HCT116 (cell line): ENCODE data around the gene FCER1G. TPM values are rescaled to one million over a fixed set of nuclear protein-coding genes. Genes with fewer than 3 reads are reported as not detected.
A peak's percentile ranks its signal among the peaks of the same experiment; 100 is the strongest.

Source experiments
- ATAC-seq: fragments of 200-7000 bp; cut with Tn5 transposase; 2 replicates; pipeline ENCODE4 v1.9.1; 2020; ENCODE audit warnings: mild to moderate bottlenecking, moderate library complexity
- BruUV-seq: library from RNA; stranded (reverse); fragments of 400-500 nt; replicated peaks from 2 replicates; lab custom pipeline; 2021; lab: Mats Ljungman, UMichigan
- CTCF ChIA-PET: fragments of 300-600 bp; sonication (Branson Sonifier 250); formaldehyde crosslinking; loops from one replicate; lab custom pipeline; 2021; ENCODE audit warnings: antibody characterized with exemption; lab: Charles Lee
- POLR2A ChIA-PET: fragments of 300-600, 350-600 bp; sonication (Branson Sonifier 250); formaldehyde crosslinking; loops from one replicate; lab custom pipeline; 2021; ENCODE audit warnings: antibody characterized with exemption; lab: Charles Lee
- RAD21 ChIA-PET, 2 experiments: fragments of 300-600 bp; sonication (Branson Sonifier 250); formaldehyde crosslinking; loops; one replicate each; lab custom pipeline; 2023; ENCODE audit warnings: low total read pairs in 2 of 2; ENCODE audit not compliant: uncharacterized antibody in 2 of 2, unreplicated experiment in 2 of 2, low non-redundant PET in 1 of 2; lab: Charles Lee
- DNase-seq: peaks from one replicate; pipeline ENCODE4 v3.0.0-alpha.2; 2010; ENCODE audit warnings: low read depth, low spot score
- H2AFZ ChIP-seq: fragments of 200-600 bp; shearing (Covaris generic), sonication (generic); 2 replicates; pipeline ENCODE4 v1.6.1; 2017; ENCODE audit warnings: low read depth, mixed run types, mixed read lengths, antibody characterized with exemption, low read length; ENCODE audit not compliant: poor library complexity, severe bottlenecking
- H3K27ac ChIP-seq: 2 replicates; pipeline ENCODE4 v1.5.1; 2012; ENCODE audit warnings: low read depth, low read length
- H3K27me3 ChIP-seq: fragments of 200-600 bp; sonication (generic); 2 replicates; pipeline ENCODE4 v1.6.1; 2016; ENCODE audit warnings: mixed run types, low read length, mixed read lengths; ENCODE audit not compliant: insufficient read depth
- H3K36me3 ChIP-seq, 2 experiments: fragments of 200-500 bp in 1 of 2; fragments of 200-600 bp in 1 of 2; sonication (Bioruptor generic) in 1 of 2; sonication (generic) in 1 of 2; 2 replicates each; pipeline versions ENCODE4 v1.5.1 to v1.6.1; 2014 to 2016; ENCODE audit warnings: low read length in 2 of 2, inconsistent platforms in 1 of 2, mixed read lengths in 1 of 2, mixed run types in 1 of 2; ENCODE audit not compliant: insufficient read depth in 2 of 2, control insufficient read depth in 1 of 2
- H3K4me1 ChIP-seq, 2 experiments: fragments of 200-600 bp in 1 of 2; sonication (generic) in 1 of 2; 2 replicates each; pipeline versions ENCODE4 v1.5.1 to v1.6.1; 2012 to 2017; ENCODE audit warnings: low read length in 2 of 2, inconsistent platforms in 1 of 2, mild to moderate bottlenecking in 1 of 2, mixed read lengths in 1 of 2, mixed run types in 1 of 2, moderate library complexity in 1 of 2; ENCODE audit not compliant: insufficient read depth in 2 of 2, control insufficient read depth in 1 of 2
- H3K4me2 ChIP-seq: fragments of 200-600 bp; sonication (generic); 2 replicates; pipeline ENCODE4 v1.6.1; 2017; ENCODE audit warnings: mixed run types, low read length, mixed read lengths
- H3K4me3 ChIP-seq, 2 experiments: fragments of 200-600 bp in 1 of 2; sonication (generic) in 1 of 2; replicated peaks in 1 of 2; 2 replicates each; pipeline ENCODE4 v1.5.1; 2011 to 2016; ENCODE audit warnings: low read length in 2 of 2, control low read depth in 1 of 2, low read depth in 1 of 2, mild to moderate bottlenecking in 1 of 2, mixed read lengths in 1 of 2, mixed run types in 1 of 2
- H3K79me2 ChIP-seq: fragments of 200-600 bp; sonication (generic); 2 replicates; pipeline ENCODE4 v1.6.1; 2017; ENCODE audit warnings: mild to moderate bottlenecking, mixed run types, low read length, moderate library complexity, mixed read lengths; ENCODE audit not compliant: insufficient read depth
- H3K9ac ChIP-seq: fragments of 200-600 bp; sonication (generic); 2 replicates; pipeline ENCODE4 v1.6.1; 2016; ENCODE audit warnings: low read length, mixed read lengths
- H3K9me2 ChIP-seq: fragments of 200-600 bp; sonication (generic), shearing (Covaris generic); 2 replicates; pipeline ENCODE4 v1.6.1; 2017; ENCODE audit warnings: mixed run types, mild to moderate bottlenecking, moderate library complexity; ENCODE audit not compliant: insufficient read depth
- H3K9me3 ChIP-seq, 2 experiments: fragments of 200-500 bp in 1 of 2; fragments of 200-600 bp in 1 of 2; sonication (Bioruptor generic) in 1 of 2; sonication (generic) in 1 of 2; 2 replicates each; pipeline ENCODE4 v1.6.1; 2014 to 2017; ENCODE audit warnings: low read length in 2 of 2, mixed read lengths in 2 of 2, inconsistent platforms in 1 of 2, low read depth in 1 of 2, mild to moderate bottlenecking in 1 of 2, mixed run types in 1 of 2, moderate library complexity in 1 of 2; ENCODE audit not compliant: control insufficient read depth in 1 of 2, insufficient read depth in 1 of 2
- H4K20me1 ChIP-seq: fragments of 200-600 bp; sonication (generic), shearing (Covaris generic); 2 replicates; pipeline ENCODE4 v1.6.1; 2017; ENCODE audit warnings: mixed run types, mild to moderate bottlenecking, moderate library complexity; ENCODE audit not compliant: insufficient read depth
- intact Hi-C: fragments of 100-400 bp; cut with micrococcal nuclease; formaldehyde crosslinking; loops from 2 replicates; pipeline ENCODE4 v1.10.0; 2022
- total RNA-seq: library from RNA; stranded (reverse); gene quantifications from one replicate; pipeline ENCODE4 v1.2.1, GENCODE V29; 2021; ENCODE audit not compliant: unreplicated experiment
- TF ChIP-seq, protein P1 (sequence below), 3 experiments: fragments of 200-600 bp in 1 of 3; sonication (generic) in 1 of 3; IDR thresholded peaks in 2 of 3; conservative IDR thresholded peaks in 1 of 3; 2 replicates each; pipeline ENCODE4 v1.5.1; 2012 to 2017; ENCODE audit warnings: low read depth in 2 of 3, low read length in 2 of 3, antibody characterized with exemption in 1 of 3, borderline replicate concordance in 1 of 3, control low read depth in 1 of 3, mild to moderate bottlenecking in 1 of 3, mixed read lengths in 1 of 3, mixed run types in 1 of 3, moderate library complexity in 1 of 3; ENCODE audit not compliant: insufficient read depth in 1 of 3
- TF ChIP-seq, protein P2 (sequence below): IDR thresholded peaks from 2 replicates; pipeline ENCODE4 v1.6.1; 2011; ENCODE audit warnings: mild to moderate bottlenecking, low read length, moderate library complexity; ENCODE audit not compliant: insufficient replicate concordance; ENCODE audit errors: extremely low read depth

Gene FCER1G
- total RNA-seq, 1 experiment from 2014 or later = 0.86 TPM

DNA sequence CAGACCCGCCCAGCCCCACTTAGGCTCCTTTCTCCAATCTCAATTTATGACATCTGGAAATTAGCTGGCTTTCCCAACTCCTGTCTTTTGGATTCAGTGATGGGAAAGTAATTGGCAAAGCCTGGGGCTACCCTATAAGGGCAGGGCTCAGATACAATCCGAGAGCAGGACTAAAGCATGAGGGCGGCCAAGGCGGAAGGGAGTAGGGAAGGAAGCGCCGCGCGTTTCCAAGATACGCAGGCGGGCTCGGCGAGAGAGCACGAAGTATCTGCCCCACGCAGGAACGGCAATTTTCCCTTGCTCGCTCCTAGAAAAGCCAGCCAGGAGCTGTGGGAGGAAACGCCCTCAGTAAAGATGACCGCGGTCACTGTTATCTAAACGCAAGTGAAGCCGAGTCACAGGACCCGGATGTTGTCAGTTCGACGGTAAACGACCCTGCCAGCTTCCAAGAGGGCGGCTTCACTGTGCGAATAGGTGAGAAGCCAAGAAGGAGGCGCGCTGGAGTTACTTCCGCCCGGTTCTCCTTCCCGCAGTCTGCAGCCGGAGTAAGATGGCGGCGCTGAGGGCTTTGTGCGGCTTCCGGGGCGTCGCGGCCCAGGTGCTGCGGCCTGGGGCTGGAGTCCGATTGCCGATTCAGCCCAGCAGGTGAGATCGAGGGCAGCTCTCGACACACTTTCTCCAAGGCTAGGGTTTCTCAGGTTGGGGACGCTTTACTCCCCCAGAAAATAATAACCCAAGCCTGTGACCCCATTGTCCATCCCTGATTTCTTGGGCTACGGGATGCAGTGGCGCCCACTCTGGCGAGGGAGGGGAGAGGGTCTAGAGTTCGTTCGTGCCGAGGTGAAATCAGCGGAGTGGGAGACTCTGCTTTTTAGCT, 13.0 kb upstream of the FCER1G start, which contains the start of gene NDUFS2 (continued):
- TF ChIP-seq, protein P1, sequence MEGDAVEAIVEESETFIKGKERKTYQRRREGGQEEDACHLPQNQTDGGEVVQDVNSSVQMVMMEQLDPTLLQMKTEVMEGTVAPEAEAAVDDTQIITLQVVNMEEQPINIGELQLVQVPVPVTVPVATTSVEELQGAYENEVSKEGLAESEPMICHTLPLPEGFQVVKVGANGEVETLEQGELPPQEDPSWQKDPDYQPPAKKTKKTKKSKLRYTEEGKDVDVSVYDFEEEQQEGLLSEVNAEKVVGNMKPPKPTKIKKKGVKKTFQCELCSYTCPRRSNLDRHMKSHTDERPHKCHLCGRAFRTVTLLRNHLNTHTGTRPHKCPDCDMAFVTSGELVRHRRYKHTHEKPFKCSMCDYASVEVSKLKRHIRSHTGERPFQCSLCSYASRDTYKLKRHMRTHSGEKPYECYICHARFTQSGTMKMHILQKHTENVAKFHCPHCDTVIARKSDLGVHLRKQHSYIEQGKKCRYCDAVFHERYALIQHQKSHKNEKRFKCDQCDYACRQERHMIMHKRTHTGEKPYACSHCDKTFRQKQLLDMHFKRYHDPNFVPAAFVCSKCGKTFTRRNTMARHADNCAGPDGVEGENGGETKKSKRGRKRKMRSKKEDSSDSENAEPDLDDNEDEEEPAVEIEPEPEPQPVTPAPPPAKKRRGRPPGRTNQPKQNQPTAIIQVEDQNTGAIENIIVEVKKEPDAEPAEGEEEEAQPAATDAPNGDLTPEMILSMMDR (IDR thresholded peaks at IDR 0.05 in 2 of 3, conservative IDR thresholded peaks at IDR 0.05 in 1 of 3; ENCODE audit: borderline replicate concordance in 1 of 3, insufficient read depth in 1 of 3, low read depth in 2 of 3, low read length in 2 of 3) = peak in 2 of 3 experiments; percentile 31 to 32; a peak in 2 of 6 replicates

DNA sequence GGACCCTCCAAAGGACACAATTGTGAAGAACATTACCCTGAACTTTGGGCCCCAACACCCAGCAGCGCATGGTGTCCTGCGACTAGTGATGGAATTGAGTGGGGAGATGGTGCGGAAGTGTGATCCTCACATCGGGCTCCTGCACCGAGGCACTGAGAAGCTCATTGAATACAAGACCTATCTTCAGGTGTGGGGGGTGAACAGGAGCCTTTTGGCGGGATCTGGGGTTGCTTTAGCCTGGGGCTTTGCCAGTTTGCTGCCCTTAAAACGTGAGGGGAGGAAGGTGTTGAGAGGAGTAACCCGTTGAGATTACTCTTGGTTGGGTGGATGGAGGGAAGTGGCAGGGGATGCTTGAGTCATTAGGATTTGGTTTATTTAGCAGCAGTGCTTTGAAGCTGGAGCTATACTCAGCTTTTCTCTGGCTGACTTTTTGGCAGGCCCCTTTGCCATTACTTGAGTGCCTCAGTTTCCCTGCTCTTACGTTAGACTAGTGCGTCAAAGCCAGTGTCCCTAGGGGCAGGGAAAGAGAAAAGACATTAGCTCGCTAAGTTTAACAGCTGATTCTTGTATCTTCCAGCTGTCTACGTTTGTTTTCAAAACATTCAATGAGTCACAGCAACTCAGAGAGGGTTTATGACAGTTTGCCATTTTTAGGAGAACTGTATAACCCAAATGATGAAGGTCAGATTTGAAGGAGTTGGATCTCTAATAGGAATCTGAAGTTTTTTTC, 8.5 kb upstream of the FCER1G start:
- H2AFZ ChIP-seq = no peak overlapping the region
- CTCF ChIA-PET = no interaction called here
- no TSS peak for BruUV-seq
- intact Hi-C loops = no loop called here
- no peak overlapping the region for H3K4me3 ChIP-seq
- no peaks in the 10 kb centered on the region for H3K27me3 ChIP-seq
- POLR2A ChIA-PET = interaction anchor here (0.6 kb wide), 1 partner anchor 12 kb away, joined by 3 read pairs; no protein-coding TSS in a partner anchor
- no peak overlapping the region for H3K4me2 ChIP-seq
- no peaks in the 10 kb centered on the region for H3K9me2 ChIP-seq
- peaks cover 4 to 25% of the 10 kb centered on the region in 2 experiments; a peak in 3 of 4 replicates for H3K4me1 ChIP-seq
- peaks cover 42 to 55% of the 10 kb centered on the region in 2 experiments for H3K36me3 ChIP-seq
- no peak overlapping the region for H3K27ac ChIP-seq
- RAD21 ChIA-PET = no interaction called here
- no peak overlapping the region for H3K9ac ChIP-seq
- peaks cover 29% of the 10 kb centered on the region for H3K79me2 ChIP-seq
- DNase-seq = no peak
- TF ChIP-seq, protein P2, sequence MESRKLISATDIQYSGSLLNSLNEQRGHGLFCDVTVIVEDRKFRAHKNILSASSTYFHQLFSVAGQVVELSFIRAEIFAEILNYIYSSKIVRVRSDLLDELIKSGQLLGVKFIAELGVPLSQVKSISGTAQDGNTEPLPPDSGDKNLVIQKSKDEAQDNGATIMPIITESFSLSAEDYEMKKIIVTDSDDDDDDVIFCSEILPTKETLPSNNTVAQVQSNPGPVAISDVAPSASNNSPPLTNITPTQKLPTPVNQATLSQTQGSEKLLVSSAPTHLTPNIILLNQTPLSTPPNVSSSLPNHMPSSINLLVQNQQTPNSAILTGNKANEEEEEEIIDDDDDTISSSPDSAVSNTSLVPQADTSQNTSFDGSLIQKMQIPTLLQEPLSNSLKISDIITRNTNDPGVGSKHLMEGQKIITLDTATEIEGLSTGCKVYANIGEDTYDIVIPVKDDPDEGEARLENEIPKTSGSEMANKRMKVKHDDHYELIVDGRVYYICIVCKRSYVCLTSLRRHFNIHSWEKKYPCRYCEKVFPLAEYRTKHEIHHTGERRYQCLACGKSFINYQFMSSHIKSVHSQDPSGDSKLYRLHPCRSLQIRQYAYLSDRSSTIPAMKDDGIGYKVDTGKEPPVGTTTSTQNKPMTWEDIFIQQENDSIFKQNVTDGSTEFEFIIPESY = no peak
- H4K20me1 ChIP-seq = no peaks in the 10 kb centered on the region
- no peaks in the 10 kb centered on the region for H3K9me3 ChIP-seq
- no peak for ATAC-seq
